Measurements from ENCODE around the gene TPP2.

DNA sequence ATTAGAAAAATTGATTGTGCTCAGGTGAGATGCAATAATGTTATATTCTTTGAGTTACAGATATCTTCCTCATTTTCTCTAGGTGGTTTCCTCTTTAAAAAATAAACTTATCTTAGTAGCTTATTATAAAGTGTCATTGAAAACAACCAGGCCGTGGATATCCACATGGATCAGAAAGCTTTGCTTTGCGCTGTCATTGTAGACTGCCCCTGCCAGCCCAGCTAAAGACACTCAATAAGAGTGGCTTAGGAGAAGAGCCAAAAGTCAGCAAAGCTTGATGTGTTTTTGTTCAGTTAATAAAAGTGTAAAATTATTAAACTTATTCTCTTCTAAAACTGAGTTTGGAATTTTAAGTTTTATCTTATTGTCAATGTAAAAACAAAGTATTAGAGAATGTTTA is 34.4 kb downstream of the TPP2 start:
- TF ChIP-seq TCF7L2 (IDR thresholded peaks at IDR 0.05; ENCODE audit: borderline replicate concordance, extremely low read depth, insufficient read depth, insufficient read length) (no peak), POLR2A (IDR thresholded peaks at IDR 0.05; ENCODE audit: borderline replicate concordance, extremely low read depth, insufficient read depth, insufficient read length) (no peak), EGR1 (IDR thresholded peaks at IDR 0.05; ENCODE audit: low read depth) (no peak)
- TF ChIP-seq, protein P1, sequence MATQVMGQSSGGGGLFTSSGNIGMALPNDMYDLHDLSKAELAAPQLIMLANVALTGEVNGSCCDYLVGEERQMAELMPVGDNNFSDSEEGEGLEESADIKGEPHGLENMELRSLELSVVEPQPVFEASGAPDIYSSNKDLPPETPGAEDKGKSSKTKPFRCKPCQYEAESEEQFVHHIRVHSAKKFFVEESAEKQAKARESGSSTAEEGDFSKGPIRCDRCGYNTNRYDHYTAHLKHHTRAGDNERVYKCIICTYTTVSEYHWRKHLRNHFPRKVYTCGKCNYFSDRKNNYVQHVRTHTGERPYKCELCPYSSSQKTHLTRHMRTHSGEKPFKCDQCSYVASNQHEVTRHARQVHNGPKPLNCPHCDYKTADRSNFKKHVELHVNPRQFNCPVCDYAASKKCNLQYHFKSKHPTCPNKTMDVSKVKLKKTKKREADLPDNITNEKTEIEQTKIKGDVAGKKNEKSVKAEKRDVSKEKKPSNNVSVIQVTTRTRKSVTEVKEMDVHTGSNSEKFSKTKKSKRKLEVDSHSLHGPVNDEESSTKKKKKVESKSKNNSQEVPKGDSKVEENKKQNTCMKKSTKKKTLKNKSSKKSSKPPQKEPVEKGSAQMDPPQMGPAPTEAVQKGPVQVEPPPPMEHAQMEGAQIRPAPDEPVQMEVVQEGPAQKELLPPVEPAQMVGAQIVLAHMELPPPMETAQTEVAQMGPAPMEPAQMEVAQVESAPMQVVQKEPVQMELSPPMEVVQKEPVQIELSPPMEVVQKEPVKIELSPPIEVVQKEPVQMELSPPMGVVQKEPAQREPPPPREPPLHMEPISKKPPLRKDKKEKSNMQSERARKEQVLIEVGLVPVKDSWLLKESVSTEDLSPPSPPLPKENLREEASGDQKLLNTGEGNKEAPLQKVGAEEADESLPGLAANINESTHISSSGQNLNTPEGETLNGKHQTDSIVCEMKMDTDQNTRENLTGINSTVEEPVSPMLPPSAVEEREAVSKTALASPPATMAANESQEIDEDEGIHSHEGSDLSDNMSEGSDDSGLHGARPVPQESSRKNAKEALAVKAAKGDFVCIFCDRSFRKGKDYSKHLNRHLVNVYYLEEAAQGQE (IDR thresholded peaks at IDR 0.05; ENCODE audit: low read depth), result no peak
- TF ChIP-seq, protein P2, sequence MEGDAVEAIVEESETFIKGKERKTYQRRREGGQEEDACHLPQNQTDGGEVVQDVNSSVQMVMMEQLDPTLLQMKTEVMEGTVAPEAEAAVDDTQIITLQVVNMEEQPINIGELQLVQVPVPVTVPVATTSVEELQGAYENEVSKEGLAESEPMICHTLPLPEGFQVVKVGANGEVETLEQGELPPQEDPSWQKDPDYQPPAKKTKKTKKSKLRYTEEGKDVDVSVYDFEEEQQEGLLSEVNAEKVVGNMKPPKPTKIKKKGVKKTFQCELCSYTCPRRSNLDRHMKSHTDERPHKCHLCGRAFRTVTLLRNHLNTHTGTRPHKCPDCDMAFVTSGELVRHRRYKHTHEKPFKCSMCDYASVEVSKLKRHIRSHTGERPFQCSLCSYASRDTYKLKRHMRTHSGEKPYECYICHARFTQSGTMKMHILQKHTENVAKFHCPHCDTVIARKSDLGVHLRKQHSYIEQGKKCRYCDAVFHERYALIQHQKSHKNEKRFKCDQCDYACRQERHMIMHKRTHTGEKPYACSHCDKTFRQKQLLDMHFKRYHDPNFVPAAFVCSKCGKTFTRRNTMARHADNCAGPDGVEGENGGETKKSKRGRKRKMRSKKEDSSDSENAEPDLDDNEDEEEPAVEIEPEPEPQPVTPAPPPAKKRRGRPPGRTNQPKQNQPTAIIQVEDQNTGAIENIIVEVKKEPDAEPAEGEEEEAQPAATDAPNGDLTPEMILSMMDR (IDR thresholded peaks at IDR 0.05 in 2 of 3, conservative IDR thresholded peaks at IDR 0.05 in 1 of 3; ENCODE audit: borderline replicate concordance in 1 of 3, insufficient read depth in 1 of 3, low read depth in 2 of 3, low read length in 2 of 3), result no peak
- TF ChIP-seq, protein P3, sequence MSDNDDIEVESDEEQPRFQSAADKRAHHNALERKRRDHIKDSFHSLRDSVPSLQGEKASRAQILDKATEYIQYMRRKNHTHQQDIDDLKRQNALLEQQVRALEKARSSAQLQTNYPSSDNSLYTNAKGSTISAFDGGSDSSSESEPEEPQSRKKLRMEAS (IDR thresholded peaks at IDR 0.05), result no peak
